HepG2 (cell line): ENCODE results near the gene CCS. TPM values are rescaled to one million over a fixed set of nuclear protein-coding genes. Genes with fewer than 3 reads are reported as not detected.
A peak's percentile ranks its signal among the peaks of the same experiment; 100 is the strongest.

ENCODE experiments used
- AKAP8 ChIP-seq: sonication (generic); formaldehyde crosslinking; IDR thresholded peaks from 2 replicates; pipeline ENCODE4 v1.5.1; 2020; ENCODE audit warnings: mild to moderate bottlenecking, missing genetic modification reagents
- ATF1 ChIP-seq: IDR thresholded peaks from 2 replicates; pipeline ENCODE4 v1.6.1; 2016; ENCODE audit warnings: mild to moderate bottlenecking, control low read depth
- FOXA3 ChIP-seq: IDR thresholded peaks from 2 replicates; pipeline ENCODE4 v1.6.1; 2016; ENCODE audit warnings: missing genetic modification reagents, missing compliant biosample characterization
- IRF1 ChIP-seq: sonication (generic); formaldehyde crosslinking; IDR thresholded peaks from 2 replicates; pipeline ENCODE4 v1.4.0; 2020; ENCODE audit warnings: low read depth, mild to moderate bottlenecking, missing genetic modification reagents
- IRF9 ChIP-seq: sonication (generic); formaldehyde crosslinking; IDR thresholded peaks from 2 replicates; pipeline ENCODE4 v1.8.0; 2022; ENCODE audit warnings: missing genetic modification reagents, mild to moderate bottlenecking, borderline replicate concordance
- MAZ ChIP-seq, 2 experiments: sonication (generic) in 1 of 2; formaldehyde crosslinking in 1 of 2; IDR thresholded peaks; 2 replicates each; pipeline versions ENCODE4 v1.5.0 to v1.6.1; 2012 to 2020; ENCODE audit warnings: low read depth in 2 of 2, mild to moderate bottlenecking in 2 of 2, borderline replicate concordance in 1 of 2, improper control_type of control experiment in 1 of 2, low read length in 1 of 2, missing genetic modification reagents in 1 of 2, moderate library complexity in 1 of 2
- MYC ChIP-seq: sonication (generic); formaldehyde crosslinking; IDR thresholded peaks from 2 replicates; pipeline ENCODE4 v1.9.0; 2021; ENCODE audit warnings: missing genetic modification reagents, borderline replicate concordance
- THRA ChIP-seq: sonication (generic); formaldehyde crosslinking; IDR thresholded peaks from 2 replicates; pipeline ENCODE4 v1.4.0; 2020; ENCODE audit warnings: missing genetic modification reagents, borderline replicate concordance
- TSC22D2 ChIP-seq: sonication (generic); formaldehyde crosslinking; IDR thresholded peaks from 2 replicates; pipeline ENCODE4 v1.5.1; 2020; ENCODE audit warnings: missing genetic modification reagents, mild to moderate bottlenecking, borderline replicate concordance
- ZHX2 ChIP-seq, 2 experiments: sonication (generic) in 1 of 2; formaldehyde crosslinking in 1 of 2; IDR thresholded peaks; 2 replicates each; pipeline versions ENCODE4 v1.6.1 to v1.9.0; 2014 to 2022; ENCODE audit warnings: antibody characterized with exemption in 1 of 2, borderline replicate concordance in 1 of 2, inconsistent platforms in 1 of 2, low read depth in 1 of 2, missing genetic modification reagents in 1 of 2
- ZNF17 ChIP-seq: sonication (generic); formaldehyde crosslinking; IDR thresholded peaks from 2 replicates; pipeline ENCODE4 v1.5.0; 2020; ENCODE audit warnings: mild to moderate bottlenecking, missing genetic modification reagents
- ZNF354B ChIP-seq: sonication (generic); formaldehyde crosslinking; IDR thresholded peaks from 2 replicates; pipeline ENCODE4 v1.8.0; 2022; ENCODE audit warnings: mild to moderate bottlenecking, missing genetic modification reagents
- ZNF691 ChIP-seq: sonication (generic); formaldehyde crosslinking; IDR thresholded peaks from 2 replicates; pipeline ENCODE4 v1.4.0; 2020; ENCODE audit warnings: missing genetic modification reagents, low read depth, mild to moderate bottlenecking, borderline replicate concordance
- ZNF740 ChIP-seq: sonication (generic); formaldehyde crosslinking; IDR thresholded peaks from 2 replicates; pipeline ENCODE4 v1.4.0; 2020; ENCODE audit warnings: missing genetic modification reagents
- ZNF761 ChIP-seq: sonication (generic); formaldehyde crosslinking; conservative IDR thresholded peaks from 2 replicates; pipeline ENCODE4 v1.4.0; 2020; ENCODE audit warnings: mild to moderate bottlenecking, missing genetic modification reagents
- polyA plus RNA-seq, 8 experiments: library from polyadenylated mRNA; depleted of rRNA in 3 of 8; stranded (reverse) in 7 of 8; unstranded in 1 of 8; fragments of >200 nt; fragmentation: Illumina TruSeq in 4 of 8; extraction: Trizol in 4 of 8; gene quantifications; 2 replicates each; pipeline versions ENCODE4 v1.2.1 to v1.2.3, GENCODE V29; 2011 to 2016; ENCODE audit warnings: low read depth in 4 of 8, missing spikeins in 1 of 8, mixed read lengths in 1 of 8; ENCODE audit not compliant: insufficient read depth in 1 of 8
- total RNA-seq, 5 experiments: library from RNA; depleted of rRNA; stranded (reverse); fragments of >200 nt; fragmentation: Illumina TruSeq; extraction: Trizol; gene quantifications; 2 replicates each; pipeline ENCODE4 v1.2.3, GENCODE V29; 2016; ENCODE audit warnings: low read depth in 1 of 5

Gene CCS
- total and polyA plus RNA-seq, 2 of the 13 experiments (the other 11 are each of a cell fraction or from before 2014, with no cell fraction given): 25.4 to 44.6 TPM

GRCh38 chr11:66616379-66617154 is 23.6 kb downstream of the CCS start, which contains the start of gene RBM14 (continued):
- TF ChIP-seq MYC (CRISPR knock-in tag) (peak; percentile 65), ATF1 (peak; percentile 59), IRF9 (CRISPR knock-in tag) (peak; percentile 87), ZNF354B (CRISPR knock-in tag) (no peak), ZNF761 (CRISPR knock-in tag) (peak; percentile 92), AKAP8 (CRISPR knock-in tag) (peak; percentile 77; the same call in 1 of the 2 replicates), IRF1 (CRISPR knock-in tag) (0 out of 2 replicates have a peak, but pooled peaks have one; percentile 42), MAZ (IDR thresholded peaks at IDR 0.05; ENCODE audit: borderline replicate concordance, low read depth, low read length) (peak; percentile 89; the same call in 1 of the 2 replicates), MAZ (CRISPR knock-in tag; IDR thresholded peaks at IDR 0.05; ENCODE audit: low read depth) (no peak), ZHX2 (IDR thresholded peaks at IDR 0.05; ENCODE audit: low read depth) (peak; percentile 50), ZHX2 (CRISPR knock-in tag; IDR thresholded peaks at IDR 0.05; ENCODE audit: borderline replicate concordance) (no peak), ZNF740 (CRISPR knock-in tag) (peak; percentile 73), ZNF17 (CRISPR knock-in tag) (0 out of 2 replicates have a peak, but pooled peaks have one; percentile 1), THRA (peak; percentile 60; the same call in 1 of the 2 replicates), TSC22D2 (CRISPR knock-in tag) (0 out of 2 replicates have a peak, but pooled peaks have one; percentile 5), ZNF691 (CRISPR knock-in tag) (peak; percentile 41; the same call in 1 of the 2 replicates), FOXA3 (CRISPR knock-in tag) (no peak)
